CD14-positive monocyte (primary cell): Measurements from ENCODE around the gene ZNF844. TPM values are rescaled to one million over a fixed set of nuclear protein-coding genes. Genes with fewer than 3 reads are reported as not detected.
"Not testable (repeated sequence)": the region's sequence is repeated elsewhere in the genome, so short reads cannot be mapped to it uniquely, and the experiment has no call there.

Source experiments
- DNase-seq, 3 donors: peaks; one replicate each; pipeline ENCODE4 v3.0.0-alpha.2; 2011 to 2022
- H2AFZ ChIP-seq: 2 replicates; pipeline ENCODE4 v1.6.0; 2012; ENCODE audit warnings: mild to moderate bottlenecking, low read depth, low read length, inconsistent platforms; ENCODE audit not compliant: insufficient read depth, poor library complexity, severe bottlenecking
- H3K27ac ChIP-seq, 2 donors: 1 replicate in 1 of 2; 2 replicates in 1 of 2; pipeline ENCODE4 v1.5.1; 2012 to 2013; ENCODE audit warnings: low read length in 2 of 2, control low read depth in 1 of 2, inconsistent platforms in 1 of 2, low read depth in 1 of 2, mild to moderate bottlenecking in 1 of 2
- H3K27me3 ChIP-seq, 2 donors: one replicate each; pipeline versions ENCODE4 v1.6.0 to v1.6.1; 2011 to 2013; ENCODE audit warnings: low read length in 2 of 2; ENCODE audit not compliant: control insufficient read depth in 2 of 2, insufficient read depth in 2 of 2
- H3K36me3 ChIP-seq, 2 donors: replicated peaks in 1 of 2; 1 replicate in 1 of 2; 2 replicates in 1 of 2; pipeline versions ENCODE4 v1.5.1 to v1.6.1; 2012 to 2013; ENCODE audit warnings: low read length in 2 of 2, control low read depth in 1 of 2, inconsistent platforms in 1 of 2, mild to moderate bottlenecking in 1 of 2; ENCODE audit not compliant: insufficient read depth in 2 of 2, control insufficient read depth in 1 of 2
- H3K4me1 ChIP-seq, 2 donors: 1 replicate in 1 of 2; 2 replicates in 1 of 2; pipeline versions ENCODE4 v1.5.1 to v1.6.1; 2012 to 2013; ENCODE audit warnings: low read length in 2 of 2, control low read depth in 1 of 2, inconsistent platforms in 1 of 2, mild to moderate bottlenecking in 1 of 2, moderate library complexity in 1 of 2; ENCODE audit not compliant: insufficient read depth in 2 of 2, control insufficient read depth in 1 of 2
- H3K4me2 ChIP-seq: replicated peaks from 2 replicates; pipeline ENCODE3; 2012; ENCODE audit warnings: low read length, moderate library complexity, mild to moderate bottlenecking; ENCODE audit not compliant: poor library complexity, severe bottlenecking; ENCODE audit errors: extremely low read depth
- H3K4me3 ChIP-seq, 3 experiments: fragments of 200-600 bp in 1 of 3; sonication (generic) in 1 of 3; replicated peaks in 1 of 3; 1 replicate in 2 of 3; 2 replicates in 1 of 3; pipeline ENCODE4 v1.5.1; 2011 to 2013; ENCODE audit warnings: low read length in 3 of 3, mild to moderate bottlenecking in 3 of 3, control low read depth in 2 of 3, low read depth in 2 of 3, inconsistent platforms in 1 of 3, moderate library complexity in 1 of 3
- H3K79me2 ChIP-seq: 2 replicates; pipeline ENCODE4 v1.6.0; 2012; ENCODE audit warnings: mild to moderate bottlenecking, control low read depth, inconsistent platforms, low read length, moderate library complexity; ENCODE audit not compliant: insufficient read depth
- H3K9ac ChIP-seq: 2 replicates; pipeline ENCODE4 v1.6.0; 2017; ENCODE audit warnings: low read length, mild to moderate bottlenecking; ENCODE audit not compliant: insufficient read depth, poor library complexity, severe bottlenecking
- H3K9me3 ChIP-seq, 2 donors: replicated peaks in 1 of 2; 1 replicate in 1 of 2; 2 replicates in 1 of 2; pipeline versions ENCODE4 v1.5.1 to v1.6.1; 2012 to 2013; ENCODE audit warnings: low read length in 2 of 2, control low read depth in 1 of 2; ENCODE audit not compliant: control insufficient read depth in 1 of 2, insufficient read depth in 1 of 2
- H4K20me1 ChIP-seq: 2 replicates; pipeline ENCODE4 v1.6.0; 2012; ENCODE audit warnings: mild to moderate bottlenecking, low read length, control low read depth, moderate library complexity; ENCODE audit not compliant: insufficient read depth
- H3K27ac Mint-ChIP-seq, 7 donors: one replicate each; pipeline ENCODE4 v1.8.0; 2020; ENCODE audit warnings: mild to moderate bottlenecking in 7 of 7, mixed read lengths in 7 of 7, moderate library complexity in 6 of 7, inconsistent platforms in 2 of 7
- H3K27me3 Mint-ChIP-seq, 3 donors: one replicate each; pipeline ENCODE4 v1.8.0; 2021 to 2022; ENCODE audit warnings: low read depth in 3 of 3, mild to moderate bottlenecking in 3 of 3, mixed read lengths in 3 of 3, moderate library complexity in 3 of 3, inconsistent platforms in 1 of 3
- H3K36me3 Mint-ChIP-seq, 2 donors: one replicate each; pipeline ENCODE4 v1.8.0; 2020; ENCODE audit warnings: mixed read lengths in 2 of 2, inconsistent platforms in 1 of 2, mild to moderate bottlenecking in 1 of 2
- H3K4me1 Mint-ChIP-seq: one replicate; pipeline ENCODE4 v1.8.0; 2020; ENCODE audit warnings: mild to moderate bottlenecking, mixed read lengths
- H3K4me3 Mint-ChIP-seq, 2 donors: one replicate each; pipeline ENCODE4 v1.8.0; 2020; ENCODE audit warnings: mild to moderate bottlenecking in 2 of 2, mixed read lengths in 2 of 2, moderate library complexity in 1 of 2
- H3K9me3 Mint-ChIP-seq, 7 donors: one replicate each; pipeline ENCODE4 v1.8.0; 2020 to 2022; ENCODE audit warnings: mixed read lengths in 7 of 7, mild to moderate bottlenecking in 6 of 7, moderate library complexity in 6 of 7, inconsistent platforms in 2 of 7
- CTCF ChIP-seq: fragments of 200-600 bp; IDR thresholded peaks from one replicate; pipeline ENCODE4 v1.8.0; 2022; ENCODE audit warnings: antibody characterized with exemption, mild to moderate bottlenecking
- WGBS: methylation state at CpG from one replicate; pipeline ENCODE4 v1.1.5; 2013; ENCODE audit warnings: missing lambda C conversion rate; ENCODE audit not compliant: insufficient coverage; 5-methylcytosine and 5-hydroxymethylcytosine counted together
- intact Hi-C, 2 donors: fragments of 100-400 bp; cut with micrococcal nuclease; formaldehyde crosslinking; loops; one replicate each; pipeline versions ENCODE4 v1.15.0 to v1.15.1; 2023
- polyA plus RNA-seq, 3 donors: library from polyadenylated mRNA; depleted of rRNA in 1 of 3; unstranded in 2 of 3; stranded (reverse) in 1 of 3; fragments of 300-500 nt in 2 of 3; fragments of >200 nt in 1 of 3; fragmentation: Illumina TruSeq in 2 of 3; gene quantifications; 1 replicate in 2 of 3; 2 replicates in 1 of 3; pipeline ENCODE4 v1.2.3, GENCODE V29; 2012 to 2021

Gene ZNF844
- polyA plus RNA-seq, 3 donors, result 1.9 to 2.2 (median 2.0) TPM

- TF ChIP-seq CTCF, result no peak
- H3K27me3 Mint-ChIP-seq, result peaks cover 0 to 3% (median 0%) of the 10 kb centered on the region in 3 donors
- Histone ChIP-seq H3K27me3 (no peaks in the 10 kb centered on the region), H3K4me3 (no peak overlapping the region), H3K4me1 (peaks cover 3 to 6% of the 10 kb centered on the region in 2 donors), H2AFZ (no peak overlapping the region), H3K79me2 (peaks cover 14% of the 10 kb centered on the region), H3K27ac (no peak overlapping the region), H3K9ac (no peak overlapping the region), H3K36me3 (no peaks in the 10 kb centered on the region), H4K20me1 (no peaks in the 10 kb centered on the region), H3K4me2 (no peak overlapping the region), H3K9me3 (peaks cover 26 to 36% of the 10 kb centered on the region in 2 donors)
- WGBS, result 37% methylated on average over 5 of the region's 9 CpGs
- H3K9me3 Mint-ChIP-seq, result peaks cover 30 to 54% (median 42%) of the 10 kb centered on the region in 7 donors
- H3K36me3 Mint-ChIP-seq, result peaks cover 5 to 24% of the 10 kb centered on the region in 2 donors
- intact Hi-C loops, result no loop called here
- H3K4me3 Mint-ChIP-seq, result no peak overlapping the region
- peaks cover 20% of the 10 kb centered on the region for H3K4me1 Mint-ChIP-seq
- no peak for DNase-seq
- peak overlapping the region in 3 of 7 donors; percentile 15 to 26 (median 16) for H3K27ac Mint-ChIP-seq
These were observed 33.5 kb downstream of the ZNF844 start for GRCh38 chr19:12098040-12098439.

- H3K27ac ChIP-seq, H2AFZ ChIP-seq, H3K27me3 Mint-ChIP-seq, H3K27me3 ChIP-seq, H3K9ac ChIP-seq, DNase-seq, H3K4me1 ChIP-seq, H3K36me3 ChIP-seq, H3K27ac Mint-ChIP-seq, H3K4me3 ChIP-seq, intact Hi-C loops, H3K4me2 ChIP-seq, H3K4me1 Mint-ChIP-seq, H3K4me3 Mint-ChIP-seq, H4K20me1 ChIP-seq: not testable (repeated sequence)
- Histone ChIP-seq H3K79me2 (peaks cover 12% of the 10 kb centered on the region), H3K9me3 (peaks cover 59% of the 10 kb centered on the region in 2 donors)
- peaks cover 36 to 75% (median 66%) of the 10 kb centered on the region in 7 donors for H3K9me3 Mint-ChIP-seq
- no CpG with 5 or more reads among the region's 4 CpGs for WGBS
- peaks cover 12 to 30% of the 10 kb centered on the region in 2 donors for H3K36me3 Mint-ChIP-seq
These were observed 39.4 kb downstream of the ZNF844 start for GRCh38 chr19:12103909-12104308.
